Measurements from ENCODE around the gene FIGN. TPM values are rescaled to one million over a fixed set of nuclear protein-coding genes. Genes with fewer than 3 reads are reported as not detected.

Gene FIGN
- total RNA-seq, 1 donor = 3.5 TPM

- no peak for TF ChIP-seq CTCF (IDR thresholded peaks at IDR 0.05; ENCODE audit: insufficient read depth, low read depth, low read length)
- no peak for DNase-seq (ENCODE audit: low read depth)
- H3K4me3 ChIP-seq (ENCODE audit: low read depth, low read length) = peak overlapping the region; percentile 93
Measured at GRCh38 chr2:163733956-163734355, 1.9 kb downstream of the FIGN start.

- no peak for DNase-seq (ENCODE audit: low read depth)
- H3K4me3 ChIP-seq (ENCODE audit: low read depth, low read length) = peak overlapping the region; percentile 93
- no peak for TF ChIP-seq CTCF (IDR thresholded peaks at IDR 0.05; ENCODE audit: insufficient read depth, low read depth, low read length)
Measured at GRCh38 chr2:163733301-163733938, 2.4 kb downstream of the FIGN start.

- no peak for DNase-seq (ENCODE audit: low read depth)
- no peak for TF ChIP-seq CTCF (IDR thresholded peaks at IDR 0.05; ENCODE audit: insufficient read depth, low read depth, low read length)
Measured at GRCh38 chr2:163732727-163733126, 3.1 kb downstream of the FIGN start.

DNA sequence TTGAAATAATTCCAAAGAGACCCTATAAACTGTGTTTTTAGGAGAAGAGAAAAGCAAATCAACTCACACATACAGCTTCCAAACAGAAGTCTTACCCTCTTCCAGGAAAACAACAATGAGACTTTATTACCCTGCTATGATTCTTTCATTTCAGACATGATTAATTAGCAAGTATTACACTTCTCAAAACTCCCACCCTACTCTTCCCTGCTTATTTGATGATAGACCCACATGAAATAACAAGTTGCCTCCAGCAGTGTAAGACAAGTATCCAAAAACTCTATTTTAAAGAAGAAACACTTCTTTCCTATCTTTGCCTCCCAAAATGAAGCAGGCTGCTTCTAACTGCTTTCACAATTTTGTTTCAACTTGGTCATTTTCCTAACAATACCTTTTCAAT lies 4.1 kb downstream of the FIGN start:
- no peak overlapping the region for H3K4me3 ChIP-seq (ENCODE audit: low read depth, low read length)
- no peak for DNase-seq (ENCODE audit: low read depth)
- no peak for TF ChIP-seq CTCF (IDR thresholded peaks at IDR 0.05; ENCODE audit: insufficient read depth, low read depth, low read length)

More at GRCh38 chr2:163732727-163733126, 3.1 kb downstream of the FIGN start:
- no peak overlapping the region for H3K4me3 ChIP-seq (ENCODE audit: low read depth, low read length)

DNA sequence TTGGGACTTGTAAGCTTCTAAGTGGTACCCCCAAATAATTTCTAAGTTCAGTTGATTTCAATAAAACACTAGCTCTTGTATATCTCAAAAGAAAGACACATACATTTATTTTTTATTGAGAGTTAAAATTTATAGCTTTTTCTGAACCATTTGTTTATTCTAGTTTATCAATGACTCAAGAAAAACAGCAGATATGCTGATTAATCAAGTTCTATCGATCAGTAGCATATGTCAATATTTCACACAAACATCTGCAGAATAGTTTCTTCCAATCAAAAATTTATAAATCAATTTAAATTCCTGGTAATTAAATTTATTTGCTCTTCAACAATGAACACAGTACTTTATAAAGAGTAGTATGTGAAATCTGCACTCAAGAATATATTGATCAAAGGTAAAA lies 5.3 kb downstream of the FIGN start:
- TF ChIP-seq CTCF (IDR thresholded peaks at IDR 0.05; ENCODE audit: insufficient read depth, low read depth, low read length) = no peak
- DNase-seq (ENCODE audit: low read depth) = no peak
- no peak overlapping the region for H3K4me3 ChIP-seq (ENCODE audit: low read depth, low read length)

- no peak for TF ChIP-seq CTCF (IDR thresholded peaks at IDR 0.05; ENCODE audit: insufficient read depth, low read depth, low read length)
- H3K4me3 ChIP-seq (ENCODE audit: low read depth, low read length) = no peak overlapping the region
- DNase-seq (ENCODE audit: low read depth) = no peak
Measured at GRCh38 chr2:163729636-163730273, 6.1 kb downstream of the FIGN start.

Data from fibroblast of villous mesenchyme (primary cell).